ENCODE data around the gene NR4A2. TPM values are rescaled to one million over a fixed set of nuclear protein-coding genes. Genes with fewer than 3 reads are reported as not detected.

Gene NR4A2
- polyA plus RNA-seq, 1 donor (not counting 4 experiments of a cell fraction or from before 2014, with no cell fraction given): 4.5 TPM

- H3K4me2 ChIP-seq (ENCODE audit: control insufficient read depth, extremely low read depth, insufficient read depth, low read depth, low read length): peak overlapping the region; percentile 100
- H3K79me2 ChIP-seq (ENCODE audit: control insufficient read depth, insufficient read depth, low read length): no peaks in the 10 kb centered on the region
- no peaks in the 10 kb centered on the region for H3K36me3 ChIP-seq (ENCODE audit: control insufficient read depth in 2 of 2, extremely low read depth in 1 of 2, insufficient read depth in 2 of 2, low read length in 2 of 2)
- peak overlapping the region; percentile 87 for H2AFZ ChIP-seq (ENCODE audit: control insufficient read depth, low read length)
- H3K27me3 ChIP-seq (ENCODE audit: control insufficient read depth, extremely low read depth, insufficient read depth, low read length): no peaks in the 10 kb centered on the region
- TF ChIP-seq CTCF (optimal IDR thresholded peaks at IDR 0.05 in 1 of 3, IDR thresholded peaks at IDR 0.05 in 1 of 3, conservative IDR thresholded peaks at IDR 0.05 in 1 of 3; ENCODE audit: extremely low read depth in 1 of 3, insufficient read depth in 2 of 3, low read length in 3 of 3) (no peak), EZH2 (IDR thresholded peaks at IDR 0.05; ENCODE audit: low read length) (no peak)
- no peaks in the 10 kb centered on the region for H4K20me1 ChIP-seq (ENCODE audit: control insufficient read depth, extremely low read depth, insufficient read depth, low read length)
- peak overlapping the region; percentile 88 to 92 (median 88) for H3K4me3 ChIP-seq (ENCODE audit: control insufficient read depth in 2 of 3, extremely low read depth in 1 of 3, insufficient read depth in 2 of 3, low read depth in 1 of 3, low read length in 3 of 3)
- FAIRE-seq: peak; percentile 23
- no peaks in the 10 kb centered on the region for H3K9me3 ChIP-seq (ENCODE audit: control insufficient read depth, low read depth, low read length)
- no peak for DNase-seq (ENCODE audit: low read depth, low spot score)
- peaks cover 18% of the 10 kb centered on the region for H3K4me1 ChIP-seq (ENCODE audit: control insufficient read depth, extremely low read depth, insufficient read depth, low read length)
- H3K9ac ChIP-seq (ENCODE audit: control insufficient read depth, extremely low read depth, insufficient read depth, low read length): peak overlapping the region; percentile 98
- dilution Hi-C loops (cut with MboI; ENCODE audit: extremely low pct_ligation_motif_present, low sequenced_read_pairs): no loop called here
- peak overlapping the region; percentile 96 for H3K27ac ChIP-seq (ENCODE audit: control insufficient read depth, insufficient read depth, low read length)
- H3K9me1 ChIP-seq (ENCODE audit: control insufficient read depth, extremely low read depth, insufficient read depth, low read length): no peaks in the 10 kb centered on the region
Observed at GRCh38 chr2:156340804-156341451, 8.4 kb upstream of the NR4A2 start.

- Histone ChIP-seq H3K9me1 (ENCODE audit: control insufficient read depth, extremely low read depth, insufficient read depth, low read length) (no peaks in the 10 kb centered on the region), H3K4me3 (ENCODE audit: control insufficient read depth in 2 of 3, extremely low read depth in 1 of 3, insufficient read depth in 2 of 3, low read depth in 1 of 3, low read length in 3 of 3) (peak overlapping the region in 1 of 3 experiments; percentile 88), H3K27me3 (ENCODE audit: control insufficient read depth, extremely low read depth, insufficient read depth, low read length) (no peaks in the 10 kb centered on the region), H3K36me3 (ENCODE audit: control insufficient read depth in 2 of 2, extremely low read depth in 1 of 2, insufficient read depth in 2 of 2, low read length in 2 of 2) (no peaks in the 10 kb centered on the region), H3K4me2 (ENCODE audit: control insufficient read depth, extremely low read depth, insufficient read depth, low read depth, low read length) (peak overlapping the region; percentile 100), H3K27ac (ENCODE audit: control insufficient read depth, insufficient read depth, low read length) (peak overlapping the region; percentile 96), H3K4me1 (ENCODE audit: control insufficient read depth, extremely low read depth, insufficient read depth, low read length) (peaks cover 18% of the 10 kb centered on the region), H2AFZ (ENCODE audit: control insufficient read depth, low read length) (no peak overlapping the region), H4K20me1 (ENCODE audit: control insufficient read depth, extremely low read depth, insufficient read depth, low read length) (no peaks in the 10 kb centered on the region), H3K79me2 (ENCODE audit: control insufficient read depth, insufficient read depth, low read length) (no peaks in the 10 kb centered on the region), H3K9me3 (ENCODE audit: control insufficient read depth, low read depth, low read length) (no peaks in the 10 kb centered on the region), H3K9ac (ENCODE audit: control insufficient read depth, extremely low read depth, insufficient read depth, low read length) (no peak overlapping the region)
- no peak for FAIRE-seq
- DNase-seq (ENCODE audit: low read depth, low spot score): no peak
- TF ChIP-seq EZH2 (IDR thresholded peaks at IDR 0.05; ENCODE audit: low read length): no peak
- dilution Hi-C loops (cut with MboI; ENCODE audit: extremely low pct_ligation_motif_present, low sequenced_read_pairs): no loop called here
Observed at GRCh38 chr2:156340377-156340776, 7.9 kb upstream of the NR4A2 start.

GRCh38 chr2:156339865-156340264 is 7.3 kb upstream of the NR4A2 start:
- DNase-seq (ENCODE audit: low read depth, low spot score): no peak
- no peak for FAIRE-seq

More at GRCh38 chr2:156339865-156340264, 7.3 kb upstream of the NR4A2 start:
- H3K9ac ChIP-seq (ENCODE audit: control insufficient read depth, extremely low read depth, insufficient read depth, low read length): no peak overlapping the region
- H2AFZ ChIP-seq (ENCODE audit: control insufficient read depth, low read length): no peak overlapping the region
- H3K9me1 ChIP-seq (ENCODE audit: control insufficient read depth, extremely low read depth, insufficient read depth, low read length): no peaks in the 10 kb centered on the region
- H3K79me2 ChIP-seq (ENCODE audit: control insufficient read depth, insufficient read depth, low read length): no peaks in the 10 kb centered on the region
- TF ChIP-seq CTCF (optimal IDR thresholded peaks at IDR 0.05 in 1 of 3, IDR thresholded peaks at IDR 0.05 in 1 of 3, conservative IDR thresholded peaks at IDR 0.05 in 1 of 3; ENCODE audit: extremely low read depth in 1 of 3, insufficient read depth in 2 of 3, low read length in 3 of 3) (no peak), EZH2 (IDR thresholded peaks at IDR 0.05; ENCODE audit: low read length) (no peak)
- H3K27ac ChIP-seq (ENCODE audit: control insufficient read depth, insufficient read depth, low read length): no peak overlapping the region
- no peaks in the 10 kb centered on the region for H3K36me3 ChIP-seq (ENCODE audit: control insufficient read depth in 2 of 2, extremely low read depth in 1 of 2, insufficient read depth in 2 of 2, low read length in 2 of 2)
- no peaks in the 10 kb centered on the region for H3K9me3 ChIP-seq (ENCODE audit: control insufficient read depth, low read depth, low read length)
- peaks cover 20% of the 10 kb centered on the region for H3K4me1 ChIP-seq (ENCODE audit: control insufficient read depth, extremely low read depth, insufficient read depth, low read length)
- no peak overlapping the region for H3K4me2 ChIP-seq (ENCODE audit: control insufficient read depth, extremely low read depth, insufficient read depth, low read depth, low read length)
- no peak overlapping the region for H3K4me3 ChIP-seq (ENCODE audit: control insufficient read depth in 2 of 3, extremely low read depth in 1 of 3, insufficient read depth in 2 of 3, low read depth in 1 of 3, low read length in 3 of 3)
- no peaks in the 10 kb centered on the region for H3K27me3 ChIP-seq (ENCODE audit: control insufficient read depth, extremely low read depth, insufficient read depth, low read length)
- no peaks in the 10 kb centered on the region for H4K20me1 ChIP-seq (ENCODE audit: control insufficient read depth, extremely low read depth, insufficient read depth, low read length)
- dilution Hi-C loops (cut with MboI; ENCODE audit: extremely low pct_ligation_motif_present, low sequenced_read_pairs): no loop called here

Data from keratinocyte (primary cell).